Thyroid gland (tissue), 4 donors: ENCODE data around the gene FOXJ2. TPM values are rescaled to one million over a fixed set of nuclear protein-coding genes. Genes with fewer than 3 reads are reported as not detected.
"Not testable (repeated sequence)": the region's sequence is repeated elsewhere in the genome, so short reads cannot be mapped to it uniquely, and the experiment has no call there.

Experiments
- DNase-seq, 2 donors: peaks; one replicate each; pipeline ENCODE4 v3.0.0-alpha.2; 2019
- H3K27ac ChIP-seq, 3 donors: fragments of 200-600 bp; sonication (generic); 1 replicate in 2 of 3; 2 replicates in 1 of 3; pipeline ENCODE4 v1.5.1; 2016 to 2019; ENCODE audit warnings: mild to moderate bottlenecking in 1 of 3, moderate library complexity in 1 of 3
- H3K27me3 ChIP-seq: fragments of 200-600 bp; sonication (generic); one replicate; pipeline ENCODE4 v1.5.1; 2019
- H3K36me3 ChIP-seq, 2 donors: fragments of 200-600 bp; sonication (generic); one replicate each; pipeline ENCODE4 v1.5.1; 2016 to 2019
- H3K4me1 ChIP-seq, 2 donors: fragments of 200-600 bp; sonication (generic); one replicate each; pipeline ENCODE4 v1.5.1; 2017 to 2019
- H3K4me3 ChIP-seq, 3 donors: fragments of 200-600 bp; sonication (generic); replicated peaks in 1 of 3; 1 replicate in 2 of 3; 2 replicates in 1 of 3; pipeline ENCODE4 v1.5.1; 2016; ENCODE audit warnings: mild to moderate bottlenecking in 1 of 3
- H3K9me3 ChIP-seq: fragments of 200-600 bp; sonication (generic); one replicate; pipeline ENCODE4 v1.5.1; 2017
- CTCF ChIP-seq, 6 experiments: fragments of 200-600 bp in 3 of 6; fragments of 450-650 bp in 3 of 6; sonication (generic) in 3 of 6; IDR thresholded peaks; one replicate each; pipeline ENCODE4 v1.5.1; 2016 to 2019; ENCODE audit warnings: antibody characterized with exemption in 6 of 6, mild to moderate bottlenecking in 2 of 6, inconsistent platforms in 1 of 6, moderate library complexity in 1 of 6
- POLR2A ChIP-seq, 2 donors: fragments of 450-650 bp; IDR thresholded peaks; one replicate each; pipeline ENCODE4 v1.6.1; 2017; ENCODE audit warnings: antibody characterized with exemption in 2 of 2, mild to moderate bottlenecking in 2 of 2, moderate library complexity in 1 of 2
- WGBS, 2 donors: methylation state at CpG; one replicate each; pipeline ENCODE4 v1.1.5; 2017; 5-methylcytosine and 5-hydroxymethylcytosine counted together
- intact Hi-C: fragments of 100-400 bp; cut with DNase I; formaldehyde crosslinking; loops from one replicate; pipeline ENCODE4 v1.15.1; 2023
- total RNA-seq, 4 donors: library from RNA; depleted of rRNA; stranded (reverse); fragments of >200 nt; gene quantifications; one replicate each; pipeline ENCODE4 v1.2.3, GENCODE V29; 2016

The FOXJ2 gene
- total RNA-seq, 4 donors from 2014 or later, result 14.0 to 18.3 (median 14.9) TPM

DNA sequence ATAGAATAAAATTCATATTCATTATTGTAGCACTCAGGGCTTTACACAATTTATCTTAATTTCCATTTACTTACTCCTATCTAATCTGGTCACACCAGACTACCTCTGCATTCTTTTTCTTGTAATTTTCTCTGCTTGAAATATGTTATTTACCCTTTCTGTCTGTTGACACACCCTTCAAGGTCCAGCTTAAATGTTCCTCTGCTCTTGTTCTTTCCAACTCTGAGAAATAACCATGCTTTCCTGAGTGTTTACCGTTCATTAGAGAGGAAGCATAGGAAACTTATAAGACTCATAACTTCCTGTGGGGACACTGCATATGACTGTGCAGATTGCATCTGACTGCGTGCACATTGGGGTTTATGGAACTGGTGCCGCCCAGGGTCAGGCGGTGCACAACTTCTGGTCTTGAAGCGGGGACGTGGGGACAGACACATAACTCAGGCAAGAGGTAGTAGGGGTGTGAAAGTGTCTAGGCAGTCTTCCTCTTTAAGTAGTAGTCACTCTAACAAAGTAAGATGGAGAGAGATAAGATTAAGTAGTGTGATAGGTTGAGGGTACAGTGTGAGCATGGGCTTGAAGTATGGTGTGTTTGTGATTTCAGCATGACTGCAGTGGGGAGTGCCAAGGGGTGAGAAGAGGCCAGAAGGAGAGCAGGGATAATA lies 42.6 kb upstream of the FOXJ2 start:
- WGBS, 2 donors, result 33 to 40% methylated on average over 6 of the region's 6 CpGs
- Histone ChIP-seq H3K36me3 (no peaks in the 10 kb centered on the region), H3K9me3 (no peaks in the 10 kb centered on the region), H3K4me3 (no peak overlapping the region), H3K27me3 (no peaks in the 10 kb centered on the region), H3K4me1 (peaks cover 0 to 5% of the 10 kb centered on the region in 2 donors), H3K27ac (no peak overlapping the region)
- peak in 1 of 2 donors; percentile 7 for DNase-seq
- intact Hi-C loops, result loop anchor here (5.0 kb wide), 2 partner anchors 58 to 133 kb away; no protein-coding TSS in a partner anchor
- TF ChIP-seq CTCF (IDR thresholded peaks at IDR 0.05) (no peak), POLR2A (IDR thresholded peaks at IDR 0.05) (no peak)

GRCh38 chr12:7991535-7991934 lies 41.0 kb upstream of the FOXJ2 start:
- H3K9me3 ChIP-seq, result no peaks in the 10 kb centered on the region
- DNase-seq, result no peak
- no peak overlapping the region for H3K27ac ChIP-seq
- intact Hi-C loops, result loop anchor here (5.0 kb wide), 2 partner anchors 59 to 134 kb away; no protein-coding TSS in a partner anchor
- H3K4me1 ChIP-seq, result peaks cover 0 to 5% of the 10 kb centered on the region in 2 donors
- H3K27me3 ChIP-seq, result no peaks in the 10 kb centered on the region
- WGBS, 2 donors, result 65 to 97% methylated on average over 1 of the region's 1 CpG
- no peak overlapping the region for H3K4me3 ChIP-seq
- TF ChIP-seq CTCF (IDR thresholded peaks at IDR 0.05) (no peak), POLR2A (IDR thresholded peaks at IDR 0.05) (no peak)
- H3K36me3 ChIP-seq, result no peaks in the 10 kb centered on the region

- WGBS, 2 donors, result 59 to 67% methylated on average over 7 of the region's 7 CpGs
- TF ChIP-seq POLR2A (IDR thresholded peaks at IDR 0.05) (no peak), CTCF (IDR thresholded peaks at IDR 0.05) (no peak)
- H3K36me3 ChIP-seq, result no peaks in the 10 kb centered on the region
- intact Hi-C loops, result loop anchor here (5.0 kb wide), 2 partner anchors 62 to 137 kb away; no protein-coding TSS in a partner anchor
- no peak for DNase-seq
- no peaks in the 10 kb centered on the region for H3K9me3 ChIP-seq
- H3K4me3 ChIP-seq, result no peak overlapping the region
- H3K4me1 ChIP-seq, result peaks cover 0 to 5% of the 10 kb centered on the region in 2 donors
- H3K27ac ChIP-seq, result no peak overlapping the region
- H3K27me3 ChIP-seq, result no peaks in the 10 kb centered on the region
Observed at GRCh38 chr12:7994731-7995205, 37.7 kb upstream of the FOXJ2 start.

GRCh38 chr12:7995266-7995963 lies 37.1 kb upstream of the FOXJ2 start:
- Histone ChIP-seq H3K27ac (no peak overlapping the region), H3K27me3 (no peaks in the 10 kb centered on the region), H3K4me3 (no peak overlapping the region), H3K36me3 (no peaks in the 10 kb centered on the region), H3K9me3 (no peaks in the 10 kb centered on the region), H3K4me1 (no peaks in the 10 kb centered on the region)
- intact Hi-C loops, result no loop called here
- WGBS, 2 donors, result 43 to 44% methylated on average over 9 of the region's 9 CpGs
- TF ChIP-seq POLR2A (IDR thresholded peaks at IDR 0.05) (no peak), CTCF (IDR thresholded peaks at IDR 0.05) (peak; percentile 58 to 85 (median 75))
- peak; percentile 69 to 71 for DNase-seq

- H3K36me3 ChIP-seq, H3K27ac ChIP-seq, H3K4me1 ChIP-seq, H3K27me3 ChIP-seq, H3K4me3 ChIP-seq, H3K9me3 ChIP-seq, intact Hi-C loops, DNase-seq: not testable (repeated sequence)
- 100% methylated on average over 3 of the region's 3 CpGs; no CpG with 5 or more reads in 1 of the 2 donors for WGBS, 2 donors
Observed at GRCh38 chr12:8000827-8001226, 31.7 kb upstream of the FOXJ2 start.

DNA sequence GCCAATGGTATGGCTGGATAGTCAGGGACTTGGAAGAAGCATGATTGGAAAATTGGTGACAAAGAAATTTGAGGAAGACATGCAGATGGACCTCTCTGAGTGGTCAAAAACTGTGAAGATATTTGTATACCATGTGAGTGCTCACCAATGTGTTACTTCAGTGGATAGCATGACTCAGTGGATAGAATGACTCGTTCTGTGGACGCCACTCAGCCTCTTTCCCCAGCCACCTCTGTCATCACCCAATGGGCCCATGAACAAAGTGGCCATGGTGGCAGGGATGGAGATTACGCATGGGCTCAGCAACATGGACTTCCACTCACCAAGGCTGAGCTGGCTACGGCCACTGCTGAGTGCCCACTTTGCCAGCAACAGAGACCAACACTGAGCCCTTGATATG lies 31.0 kb upstream of the FOXJ2 start:
- H3K36me3 ChIP-seq, H3K4me1 ChIP-seq, intact Hi-C loops, H3K27ac ChIP-seq, DNase-seq, H3K27me3 ChIP-seq, H3K4me3 ChIP-seq, H3K9me3 ChIP-seq: not testable (repeated sequence)
- WGBS, 2 donors, result 87 to 91% methylated on average over 3 to 4 of the region's 4 CpGs

DNA sequence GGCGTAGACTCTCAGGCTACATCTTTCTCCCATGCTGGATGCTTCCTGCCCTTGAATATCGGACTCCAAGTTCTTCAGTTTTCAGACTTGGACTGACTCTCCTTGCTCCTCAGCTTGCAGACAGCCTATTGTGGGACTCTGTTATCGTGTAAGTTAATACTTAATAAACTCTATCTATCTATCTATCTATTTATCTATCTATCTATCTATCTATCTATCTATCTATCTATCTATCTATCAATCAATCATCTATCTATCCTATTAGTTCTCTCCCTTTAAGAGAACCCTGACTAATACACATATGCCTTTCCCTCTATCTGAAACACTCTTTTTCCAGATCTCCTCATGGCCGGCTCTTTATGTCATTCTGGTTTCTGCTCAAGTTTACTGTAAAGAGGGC lies 27.6 kb upstream of the FOXJ2 start:
- 88 to 89% methylated on average over 4 of the region's 4 CpGs for WGBS, 2 donors
- H3K4me3 ChIP-seq, H3K27me3 ChIP-seq, DNase-seq, H3K27ac ChIP-seq, H3K36me3 ChIP-seq, H3K4me1 ChIP-seq, intact Hi-C loops, H3K9me3 ChIP-seq: not testable (repeated sequence)
